HG03025 (cell line): ENCODE measurements around the gene SRP54.
"Not testable (repeated sequence)": the region's sequence is repeated elsewhere in the genome, so short reads cannot be mapped to it uniquely, and the experiment has no call there.

Experiments used
- ATAC-seq: cut with Tn5 transposase; IDR thresholded peaks from one replicate; pipeline ENCODE4 v1.9.1; 2021; ENCODE audit warnings: mild to moderate bottlenecking, moderate library complexity; ENCODE audit not compliant: unreplicated experiment, low FRiP score

The SRP54 gene

DNA sequence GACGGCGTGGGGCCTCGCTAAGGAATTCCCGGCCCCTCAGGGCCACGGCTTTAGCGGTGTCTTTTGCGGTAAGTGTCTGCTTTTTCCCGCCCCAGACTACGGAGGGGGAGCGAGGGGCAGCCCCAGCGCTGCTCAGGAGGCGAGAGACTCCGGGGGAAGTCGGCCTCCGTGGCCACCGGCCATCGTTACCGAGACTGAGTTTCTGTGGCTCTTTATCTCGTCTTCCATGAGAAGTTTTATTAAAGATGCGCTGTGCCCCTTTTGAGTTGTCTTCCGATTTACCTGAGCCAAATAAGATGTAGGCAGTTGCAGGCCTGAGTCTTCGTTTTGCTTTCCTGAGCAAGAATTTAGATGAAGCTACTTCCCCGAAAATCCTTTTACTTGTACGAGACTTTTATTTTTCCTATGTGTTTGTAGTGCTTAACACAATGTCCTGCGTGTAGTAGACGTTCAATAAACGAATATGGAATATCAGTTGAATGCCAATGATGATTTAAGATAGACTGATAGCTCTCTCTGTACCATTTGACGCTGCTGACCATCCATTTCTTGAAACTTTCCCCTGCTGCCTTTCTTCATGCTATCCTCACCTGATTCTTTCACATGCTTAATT, 462 bp downstream of the SRP54 start:
- ATAC-seq: peak; percentile 11

DNA sequence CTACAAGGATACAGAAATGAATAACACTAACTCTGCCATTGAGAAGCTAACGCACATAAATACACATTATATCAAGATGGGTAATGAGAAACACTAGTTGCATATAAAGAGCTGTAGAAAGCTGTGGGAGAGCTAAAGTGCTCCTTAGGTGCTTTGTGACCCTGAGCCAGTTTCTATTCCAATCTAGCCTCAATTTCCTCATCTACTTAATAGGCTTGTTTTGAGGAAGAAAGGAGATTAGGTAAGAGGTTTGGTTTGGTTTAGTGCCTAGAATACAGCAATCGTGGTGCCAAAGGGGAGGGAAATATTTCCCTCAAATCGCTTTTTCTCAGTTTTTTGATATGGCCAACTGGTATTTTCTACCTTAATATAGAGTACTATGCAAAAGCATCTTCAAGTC, 994 bp downstream of the SRP54 start:
- ATAC-seq: no peak

DNA sequence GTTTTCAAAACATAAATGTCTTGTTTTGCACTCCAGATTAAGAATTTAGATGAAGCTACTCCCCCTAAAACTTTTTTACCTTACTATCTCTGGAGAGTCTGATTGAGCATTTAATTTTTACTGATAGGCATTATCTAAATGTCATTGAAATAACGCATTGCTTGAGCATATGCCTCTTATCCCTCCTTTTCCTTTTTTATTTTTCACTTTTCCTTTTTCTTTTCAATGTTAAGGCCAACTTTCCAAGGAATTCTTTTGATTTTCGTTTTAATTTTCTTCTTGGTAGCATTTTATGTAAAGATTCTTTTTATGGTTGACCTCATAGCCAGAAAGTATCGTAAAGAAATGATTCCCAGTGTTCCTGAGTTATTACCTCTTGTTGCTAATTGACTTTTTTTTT, 2.9 kb downstream of the SRP54 start:
- ATAC-seq: no peak

- no peak for ATAC-seq
These were observed 4.4 kb downstream of the SRP54 start for GRCh38 chr14:34987180-34987579.

- ATAC-seq: no peak
These were observed 7.0 kb downstream of the SRP54 start for GRCh38 chr14:34989762-34990161.

GRCh38 chr14:34993426-34993825, 10.6 kb downstream of the SRP54 start:
- no peak for ATAC-seq

DNA sequence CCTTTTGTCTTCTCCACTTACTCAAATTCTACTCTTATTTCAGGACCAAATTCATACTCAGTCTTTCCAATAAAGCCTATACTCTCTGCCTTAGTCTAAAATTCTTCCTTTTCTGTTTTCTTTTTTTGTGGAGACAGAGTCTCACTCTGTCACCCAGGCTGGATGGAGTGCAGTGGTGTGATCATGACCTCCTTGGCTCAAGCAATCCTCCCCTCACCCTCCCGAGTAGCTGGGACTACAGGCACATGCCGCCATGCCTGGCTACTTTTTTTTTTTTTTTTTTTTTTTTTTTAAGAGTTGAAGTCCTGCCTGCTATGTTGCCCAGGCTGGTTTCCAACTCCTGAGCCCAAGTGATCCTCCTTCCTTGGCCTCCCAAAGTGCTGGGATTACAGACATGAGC, 11.9 kb downstream of the SRP54 start:
- no peak for ATAC-seq

GRCh38 chr14:34997762-34998161, 15.0 kb downstream of the SRP54 start:
- ATAC-seq: no peak

GRCh38 chr14:34999500-34999899, 16.7 kb downstream of the SRP54 start:
- no peak for ATAC-seq

DNA sequence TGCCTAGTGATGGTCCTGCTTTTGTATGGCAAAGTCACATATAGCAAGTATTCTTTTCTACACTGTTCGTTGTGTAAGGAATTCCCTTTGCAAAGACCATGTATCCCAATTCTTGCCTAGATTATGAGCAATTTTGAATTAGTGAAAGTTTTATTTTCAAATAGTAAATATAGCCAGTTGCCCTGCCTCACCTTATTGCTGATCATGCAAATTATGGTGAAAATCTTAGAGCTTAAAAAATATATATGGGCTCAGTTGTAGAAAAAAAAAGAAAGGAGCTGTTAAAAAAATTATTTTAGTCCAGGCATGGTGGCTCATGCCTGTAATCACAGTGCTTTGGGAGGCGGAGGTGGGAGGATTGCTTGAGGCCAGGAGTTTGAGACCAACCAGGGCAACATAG, 18.8 kb downstream of the SRP54 start:
- ATAC-seq: no peak

DNA sequence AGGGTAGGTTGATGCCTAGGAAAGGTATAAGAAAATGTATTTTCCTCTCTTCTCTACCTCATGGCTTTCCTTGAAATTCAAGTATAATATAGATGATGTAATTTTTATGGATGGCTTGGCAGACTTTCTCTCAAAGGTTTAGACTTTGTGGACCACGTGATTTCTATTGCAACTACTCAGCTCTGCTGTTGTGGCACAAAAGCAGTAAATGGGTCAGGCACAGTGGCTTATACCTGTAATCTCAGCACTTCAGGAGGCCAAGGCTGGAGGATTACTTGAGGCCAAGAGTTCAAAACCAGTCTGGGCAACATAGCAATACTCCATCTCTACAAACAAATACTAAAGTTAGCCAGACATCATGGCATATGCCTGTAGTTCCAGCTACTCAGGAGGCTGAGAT, 22.0 kb downstream of the SRP54 start:
- ATAC-seq: no peak

DNA sequence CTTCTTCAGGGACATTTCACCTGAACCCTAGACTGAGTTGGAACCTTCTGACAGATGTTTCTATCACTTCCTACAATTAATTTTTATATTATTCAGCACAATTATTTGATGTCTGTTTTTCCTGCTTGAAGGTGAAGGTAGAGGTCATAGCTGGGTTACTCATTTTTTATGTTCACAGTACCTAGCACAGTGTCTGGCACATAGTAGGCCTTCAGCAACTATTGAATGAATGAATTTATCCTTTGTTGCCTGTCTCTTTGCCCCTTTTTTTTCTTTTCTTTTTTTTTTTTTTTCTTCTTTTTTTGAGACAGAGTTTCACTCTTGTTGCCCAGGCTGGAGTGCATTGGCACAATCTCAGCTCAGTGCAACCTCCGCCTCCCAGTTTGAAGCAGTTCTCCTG, 33.8 kb downstream of the SRP54 start:
- no peak for ATAC-seq

- ATAC-seq: no peak
These were observed 37.9 kb downstream of the SRP54 start for GRCh38 chr14:35020713-35021112.

DNA sequence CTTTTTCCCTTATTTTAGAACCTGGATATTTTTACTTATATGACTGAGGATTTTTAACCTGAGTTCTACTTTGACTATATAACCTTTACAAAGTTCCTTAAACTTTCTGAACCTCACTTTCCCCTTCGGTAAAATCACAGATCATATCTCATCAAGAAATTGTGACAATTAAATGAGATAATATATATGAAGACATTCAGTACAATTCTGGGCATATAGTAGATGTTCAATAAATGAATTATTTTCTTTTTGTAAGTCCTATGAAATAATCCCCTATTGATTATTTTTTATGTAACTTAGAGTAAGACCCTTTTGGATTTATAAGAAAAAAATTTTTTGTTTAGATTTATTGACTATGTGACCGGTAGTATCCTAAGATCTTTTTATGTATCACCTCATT, 45.6 kb downstream of the SRP54 start:
- no peak for ATAC-seq

DNA sequence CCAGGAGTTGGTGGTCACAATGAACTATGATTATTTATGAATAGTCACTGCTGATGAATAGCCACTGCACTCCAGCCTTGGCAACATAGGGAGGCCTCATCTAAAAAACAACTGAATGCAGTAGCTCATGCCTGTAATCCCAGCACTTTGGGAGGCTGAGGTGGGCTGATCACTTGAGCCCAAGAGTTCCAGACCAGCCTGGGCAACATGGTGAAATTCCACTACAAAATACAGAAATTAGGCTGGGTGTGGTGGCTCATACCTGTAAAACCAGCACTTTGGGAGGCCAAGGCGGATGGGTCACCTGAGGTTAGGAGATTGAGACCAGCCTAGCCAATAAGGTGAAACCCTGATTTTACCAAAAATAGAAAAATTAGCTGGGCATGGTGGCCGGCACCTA, 49.8 kb downstream of the SRP54 start:
- no peak for ATAC-seq

DNA sequence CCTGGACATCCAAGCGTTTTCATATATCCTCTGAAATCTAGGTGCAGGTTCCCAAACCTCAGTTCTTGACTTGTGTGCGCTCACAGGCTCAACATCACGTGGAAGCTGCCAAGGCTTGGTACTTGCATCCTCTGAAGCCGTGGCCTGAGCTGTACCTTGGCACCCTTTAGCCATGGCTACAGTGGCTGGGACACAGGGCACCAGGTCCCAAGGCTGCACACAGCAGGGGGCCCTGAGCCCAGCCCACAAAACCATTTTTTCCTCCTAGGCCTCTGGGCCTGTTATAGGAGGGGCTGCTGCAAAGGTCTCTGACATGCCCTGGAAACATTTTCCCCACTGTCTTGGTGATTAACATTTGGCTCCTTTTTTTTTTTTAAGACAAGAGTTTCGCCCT, 51.6 kb downstream of the SRP54 start:
- ATAC-seq: no peak

- not testable (repeated sequence) for ATAC-seq
These were observed 52.3 kb downstream of the SRP54 start for GRCh38 chr14:35034944-35035554.

- not testable (repeated sequence) for ATAC-seq
These were observed 55.5 kb downstream of the SRP54 start for GRCh38 chr14:35038312-35038711.

DNA sequence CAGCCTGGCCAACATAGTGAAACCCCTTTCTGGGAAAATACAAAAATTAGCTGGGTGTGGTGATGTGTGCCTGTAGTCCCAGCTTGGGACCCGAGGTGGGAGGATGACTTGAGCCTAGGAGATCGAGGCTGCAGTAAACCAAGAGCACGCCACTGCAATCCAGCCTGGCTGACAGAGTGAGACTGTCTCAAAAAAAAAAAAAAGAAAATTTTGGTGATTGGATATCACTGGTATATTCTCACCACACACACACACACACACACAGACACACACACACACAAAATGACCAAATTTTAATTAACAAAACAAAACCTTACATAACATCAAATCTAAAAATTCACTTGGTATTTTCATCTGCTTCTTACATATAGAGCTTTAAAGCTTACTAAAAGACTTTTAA, 59.8 kb downstream of the SRP54 start:
- ATAC-seq: no peak

DNA sequence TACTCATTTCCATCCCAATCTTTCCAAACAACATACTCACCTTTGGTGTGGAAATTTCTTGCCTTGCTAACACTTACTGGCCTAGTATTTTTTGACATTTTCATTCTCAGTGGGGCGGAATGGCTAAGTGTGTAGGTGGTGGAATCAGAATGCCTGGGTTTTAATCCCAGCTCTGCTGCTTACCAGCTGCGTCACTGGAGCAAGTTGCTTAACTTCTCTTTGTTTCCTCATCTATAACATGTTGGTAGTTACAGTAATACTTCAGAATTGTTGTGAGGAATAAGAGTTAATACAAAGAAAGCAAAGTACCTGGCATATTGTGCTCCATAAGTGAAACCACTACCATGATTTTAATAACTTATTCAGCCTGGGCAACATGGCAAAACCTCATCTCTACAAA, 60.3 kb downstream of the SRP54 start:
- ATAC-seq: no peak

DNA sequence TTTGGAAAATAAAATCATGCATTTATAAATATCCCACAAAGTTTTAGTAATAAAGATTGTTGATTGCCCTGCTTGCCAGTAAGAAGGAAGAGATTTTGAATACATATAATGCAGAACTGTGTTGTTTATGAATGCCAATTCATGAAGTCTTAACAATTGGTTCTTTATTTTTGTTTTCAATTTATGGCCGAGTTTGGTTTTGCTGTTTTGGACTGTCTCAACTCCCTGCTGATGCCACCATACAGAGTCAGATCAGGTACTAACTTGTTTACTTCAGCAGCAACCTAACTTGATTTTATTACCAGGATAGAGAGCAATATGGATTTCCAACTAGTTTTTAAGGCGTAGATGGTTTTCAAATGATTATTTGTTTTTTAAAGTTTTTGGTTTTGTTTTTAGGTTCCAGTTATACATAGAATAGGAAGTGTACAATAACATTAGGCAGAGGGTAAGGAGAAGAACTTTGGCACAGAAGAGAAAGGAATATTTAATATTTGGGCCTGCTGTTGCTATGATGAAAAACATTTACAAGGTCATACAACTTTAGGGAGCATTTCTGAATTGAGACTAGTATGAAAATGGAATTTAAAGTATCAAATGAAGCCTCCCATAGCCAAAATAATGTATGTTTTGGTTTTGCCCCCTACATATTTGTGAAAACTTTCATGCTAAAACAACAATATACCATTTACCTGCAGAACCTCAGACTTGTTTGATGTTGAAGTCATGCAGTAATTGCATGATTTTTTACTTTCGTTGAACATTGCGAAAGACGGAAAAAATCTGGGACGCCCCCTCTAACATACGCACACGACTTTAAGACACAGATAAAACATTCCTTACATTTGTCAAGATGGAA, 62.4 kb downstream of the SRP54 start:
- ATAC-seq: no peak

DNA sequence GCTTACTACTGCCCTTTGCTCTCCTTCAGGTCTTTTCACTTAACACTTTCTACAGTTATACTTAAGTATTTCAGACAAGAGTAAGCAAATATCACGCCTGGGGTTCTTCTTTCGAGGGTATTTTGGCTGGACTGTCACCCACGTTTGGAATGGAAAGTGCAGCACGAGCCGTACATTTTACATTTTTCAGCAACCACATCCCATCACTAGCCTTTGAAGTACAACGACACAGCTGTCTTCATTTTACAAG, 62.9 kb downstream of the SRP54 start:
- ATAC-seq: no peak
